Measurements from ENCODE around the gene GBGT1. TPM values are rescaled to one million over a fixed set of nuclear protein-coding genes. Genes with fewer than 3 reads are reported as not detected.

GBGT1 gene
- total RNA-seq, 1 donor from 2014 or later, result 9.4 TPM

GRCh38 chr9:133204335-133204992 lies 40.8 kb upstream of the GBGT1 start:
- intact Hi-C loops (cut with micrococcal nuclease), result no loop called here

GRCh38 chr9:133203506-133204075 lies 39.9 kb upstream of the GBGT1 start:
- H3K4me3 Mint-ChIP-seq, result no peak overlapping the region
- peaks cover 2% of the 10 kb centered on the region for H3K36me3 Mint-ChIP-seq (ENCODE audit: low read depth)
- H3K27me3 Mint-ChIP-seq (ENCODE audit: insufficient read depth), result peaks cover 6% of the 10 kb centered on the region
- intact Hi-C loops (cut with micrococcal nuclease), result no loop called here
- H3K27ac Mint-ChIP-seq, result no peak overlapping the region
- H3K9me3 Mint-ChIP-seq, result no peaks in the 10 kb centered on the region
- no peak for DNase-seq (ENCODE audit: low spot score)
- H3K4me1 Mint-ChIP-seq (ENCODE audit: low read depth), result no peaks in the 10 kb centered on the region

More at GRCh38 chr9:133204335-133204992, 40.8 kb upstream of the GBGT1 start:
- Mint-ChIP-seq H3K27ac (no peak overlapping the region), H3K9me3 (no peaks in the 10 kb centered on the region), H3K4me3 (no peak overlapping the region), H3K4me1 (ENCODE audit: low read depth) (no peaks in the 10 kb centered on the region), H3K36me3 (ENCODE audit: low read depth) (peaks cover 2% of the 10 kb centered on the region), H3K27me3 (ENCODE audit: insufficient read depth) (peaks cover 6% of the 10 kb centered on the region)
- no peak for DNase-seq (ENCODE audit: low spot score)

- no peaks in the 10 kb centered on the region for H3K4me1 Mint-ChIP-seq (ENCODE audit: low read depth)
- intact Hi-C loops (cut with micrococcal nuclease), result no loop called here
- DNase-seq (ENCODE audit: low spot score), result no peak
Measured at GRCh38 chr9:133202688-133203453, 39.2 kb upstream of the GBGT1 start.

GRCh38 chr9:133202145-133202513 lies 38.4 kb upstream of the GBGT1 start:
- H3K36me3 Mint-ChIP-seq (ENCODE audit: low read depth), result peaks cover 2% of the 10 kb centered on the region
- H3K9me3 Mint-ChIP-seq, result no peaks in the 10 kb centered on the region

More at GRCh38 chr9:133202688-133203453, 39.2 kb upstream of the GBGT1 start:
- Mint-ChIP-seq H3K9me3 (no peaks in the 10 kb centered on the region), H3K36me3 (ENCODE audit: low read depth) (peaks cover 2% of the 10 kb centered on the region), H3K27me3 (ENCODE audit: insufficient read depth) (peaks cover 7% of the 10 kb centered on the region), H3K4me3 (no peak overlapping the region), H3K27ac (no peak overlapping the region)

GRCh38 chr9:133201424-133202144 lies 37.9 kb upstream of the GBGT1 start:
- intact Hi-C loops (cut with micrococcal nuclease), result no loop called here
- Mint-ChIP-seq H3K9me3 (no peaks in the 10 kb centered on the region), H3K4me3 (no peak overlapping the region), H3K27me3 (ENCODE audit: insufficient read depth) (peaks cover 7% of the 10 kb centered on the region), H3K27ac (no peak overlapping the region), H3K36me3 (ENCODE audit: low read depth) (peaks cover 2% of the 10 kb centered on the region), H3K4me1 (ENCODE audit: low read depth) (no peaks in the 10 kb centered on the region)
- no peak for DNase-seq (ENCODE audit: low spot score)

More at GRCh38 chr9:133202145-133202513, 38.4 kb upstream of the GBGT1 start:
- Mint-ChIP-seq H3K4me3 (no peak overlapping the region), H3K27me3 (ENCODE audit: insufficient read depth) (peaks cover 7% of the 10 kb centered on the region), H3K27ac (no peak overlapping the region), H3K4me1 (ENCODE audit: low read depth) (no peaks in the 10 kb centered on the region)
- intact Hi-C loops (cut with micrococcal nuclease), result no loop called here
- no peak for DNase-seq (ENCODE audit: low spot score)

- H3K4me1 Mint-ChIP-seq (ENCODE audit: low read depth), result no peaks in the 10 kb centered on the region
- no peak for DNase-seq (ENCODE audit: low spot score)
- H3K36me3 Mint-ChIP-seq (ENCODE audit: low read depth), result peaks cover 2% of the 10 kb centered on the region
- no peak overlapping the region for H3K27ac Mint-ChIP-seq
- no peaks in the 10 kb centered on the region for H3K9me3 Mint-ChIP-seq
- H3K4me3 Mint-ChIP-seq, result no peak overlapping the region
- H3K27me3 Mint-ChIP-seq (ENCODE audit: insufficient read depth), result peaks cover 7% of the 10 kb centered on the region
- intact Hi-C loops (cut with micrococcal nuclease), result no loop called here
Measured at GRCh38 chr9:133200631-133201030, 36.9 kb upstream of the GBGT1 start.

- DNase-seq (ENCODE audit: low spot score), result peak; percentile 11
Measured at GRCh38 chr9:133199648-133200321, 36.1 kb upstream of the GBGT1 start.

GRCh38 chr9:133195029-133195428 lies 31.3 kb upstream of the GBGT1 start:
- DNase-seq (ENCODE audit: low spot score), result no peak
- no peaks in the 10 kb centered on the region for H3K4me1 Mint-ChIP-seq (ENCODE audit: low read depth)
- H3K27ac Mint-ChIP-seq, result no peak overlapping the region
- H3K4me3 Mint-ChIP-seq, result no peak overlapping the region
- no peaks in the 10 kb centered on the region for H3K9me3 Mint-ChIP-seq
- peaks cover 24% of the 10 kb centered on the region for H3K27me3 Mint-ChIP-seq (ENCODE audit: insufficient read depth)
- H3K36me3 Mint-ChIP-seq (ENCODE audit: low read depth), result peaks cover 1% of the 10 kb centered on the region
- intact Hi-C loops (cut with micrococcal nuclease), result no loop called here

More at GRCh38 chr9:133199648-133200321, 36.1 kb upstream of the GBGT1 start:
- peak overlapping the region; percentile 43 for H3K4me3 Mint-ChIP-seq
- H3K27ac Mint-ChIP-seq, result no peak overlapping the region
- H3K36me3 Mint-ChIP-seq (ENCODE audit: low read depth), result peaks cover 2% of the 10 kb centered on the region
- H3K27me3 Mint-ChIP-seq (ENCODE audit: insufficient read depth), result peaks cover 13% of the 10 kb centered on the region
- intact Hi-C loops (cut with micrococcal nuclease), result no loop called here
- H3K9me3 Mint-ChIP-seq, result no peaks in the 10 kb centered on the region
- H3K4me1 Mint-ChIP-seq (ENCODE audit: low read depth), result no peaks in the 10 kb centered on the region

- intact Hi-C loops (cut with micrococcal nuclease), result no loop called here
- peaks cover 24% of the 10 kb centered on the region for H3K27me3 Mint-ChIP-seq (ENCODE audit: insufficient read depth)
- no peak overlapping the region for H3K4me3 Mint-ChIP-seq
- no peaks in the 10 kb centered on the region for H3K4me1 Mint-ChIP-seq (ENCODE audit: low read depth)
- DNase-seq (ENCODE audit: low spot score), result no peak
- H3K27ac Mint-ChIP-seq, result no peak overlapping the region
- no peaks in the 10 kb centered on the region for H3K36me3 Mint-ChIP-seq (ENCODE audit: low read depth)
- H3K9me3 Mint-ChIP-seq, result no peaks in the 10 kb centered on the region
Measured at GRCh38 chr9:133194597-133194996, 30.9 kb upstream of the GBGT1 start.

GRCh38 chr9:133191989-133192388 lies 28.3 kb upstream of the GBGT1 start:
- no peaks in the 10 kb centered on the region for H3K4me1 Mint-ChIP-seq (ENCODE audit: low read depth)
- peaks cover 29% of the 10 kb centered on the region for H3K27me3 Mint-ChIP-seq (ENCODE audit: insufficient read depth)
- intact Hi-C loops (cut with micrococcal nuclease), result no loop called here
- no peak overlapping the region for H3K4me3 Mint-ChIP-seq
- no peaks in the 10 kb centered on the region for H3K36me3 Mint-ChIP-seq (ENCODE audit: low read depth)
- H3K9me3 Mint-ChIP-seq, result no peaks in the 10 kb centered on the region
- no peak overlapping the region for H3K27ac Mint-ChIP-seq
- DNase-seq (ENCODE audit: low spot score), result no peak

- H3K27me3 Mint-ChIP-seq (ENCODE audit: insufficient read depth), result peaks cover 36% of the 10 kb centered on the region
- peaks cover 10% of the 10 kb centered on the region for H3K4me1 Mint-ChIP-seq (ENCODE audit: low read depth)
- H3K36me3 Mint-ChIP-seq (ENCODE audit: low read depth), result no peaks in the 10 kb centered on the region
- no peaks in the 10 kb centered on the region for H3K9me3 Mint-ChIP-seq
- no peak overlapping the region for H3K4me3 Mint-ChIP-seq
- intact Hi-C loops (cut with micrococcal nuclease), result no loop called here
- H3K27ac Mint-ChIP-seq, result no peak overlapping the region
- DNase-seq (ENCODE audit: low spot score), result no peak
Measured at GRCh38 chr9:133189826-133190225, 26.1 kb upstream of the GBGT1 start.

GRCh38 chr9:133188843-133189180 lies 25.1 kb upstream of the GBGT1 start:
- H3K4me1 Mint-ChIP-seq (ENCODE audit: low read depth), result peaks cover 20% of the 10 kb centered on the region
- H3K4me3 Mint-ChIP-seq, result no peak overlapping the region
- DNase-seq (ENCODE audit: low spot score), result no peak
- intact Hi-C loops (cut with micrococcal nuclease), result no loop called here
- no peaks in the 10 kb centered on the region for H3K36me3 Mint-ChIP-seq (ENCODE audit: low read depth)
- H3K9me3 Mint-ChIP-seq, result no peaks in the 10 kb centered on the region
- H3K27me3 Mint-ChIP-seq (ENCODE audit: insufficient read depth), result peaks cover 32% of the 10 kb centered on the region
- H3K27ac Mint-ChIP-seq, result no peak overlapping the region

All from activated T-helper 1 cell treated with anti-CD3 and anti-CD28 coated beads, Interleukin-12 subunit alpha, Interleukin-12 subunit beta, Interleukin-2, Interleukin-4 antibody, amounts not matched to agents 30 ng/mL and 10 ng/mL and 1 ng/mL, durations not matched to agents 14 hours and 24 hours and 36 hours (primary cell).